HK-2 (cell line): ENCODE measurements around the gene CA10.

ENCODE experiments used
- DNase-seq: peaks from one replicate; pipeline ENCODE4 v3.0.0-alpha.2; 2018; ENCODE audit not compliant: unreplicated experiment

CA10 gene

DNA sequence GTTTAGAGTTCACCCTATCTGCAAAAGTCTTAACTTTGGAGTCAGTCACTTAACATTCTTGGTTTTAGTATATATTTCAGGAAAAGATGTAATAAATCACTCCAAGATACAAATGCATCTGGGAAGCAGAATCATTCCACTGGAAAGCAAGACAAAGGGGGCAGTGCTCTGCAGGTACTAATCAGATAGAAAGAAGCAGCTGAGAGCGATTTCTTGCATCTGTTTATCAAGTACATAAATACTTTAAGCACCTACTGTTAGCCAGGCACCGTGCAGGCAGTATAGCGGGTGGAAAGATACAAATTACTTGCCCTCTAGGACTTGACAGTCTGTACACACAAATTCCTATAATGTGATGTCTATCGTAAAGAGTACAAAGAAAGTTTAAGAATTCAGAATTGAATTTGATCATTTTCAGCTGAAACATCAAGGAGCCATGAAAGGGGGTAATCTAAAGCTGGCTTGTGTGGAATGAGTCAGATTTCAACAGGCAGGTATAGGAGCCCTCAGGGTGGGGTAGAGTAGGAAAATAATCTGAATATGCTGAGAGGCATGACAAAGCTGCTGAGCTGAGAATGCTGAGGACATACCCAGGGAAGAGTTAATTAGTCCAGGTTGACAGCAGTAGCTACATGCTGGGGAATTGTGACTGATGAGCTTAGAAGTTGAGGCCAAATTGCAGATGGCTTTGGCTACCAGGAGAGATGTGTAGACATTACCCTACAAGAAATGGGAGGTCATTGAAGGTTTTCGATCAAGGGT lies 110.2 kb downstream of the CA10 start:
- DNase-seq, result no peak

DNA sequence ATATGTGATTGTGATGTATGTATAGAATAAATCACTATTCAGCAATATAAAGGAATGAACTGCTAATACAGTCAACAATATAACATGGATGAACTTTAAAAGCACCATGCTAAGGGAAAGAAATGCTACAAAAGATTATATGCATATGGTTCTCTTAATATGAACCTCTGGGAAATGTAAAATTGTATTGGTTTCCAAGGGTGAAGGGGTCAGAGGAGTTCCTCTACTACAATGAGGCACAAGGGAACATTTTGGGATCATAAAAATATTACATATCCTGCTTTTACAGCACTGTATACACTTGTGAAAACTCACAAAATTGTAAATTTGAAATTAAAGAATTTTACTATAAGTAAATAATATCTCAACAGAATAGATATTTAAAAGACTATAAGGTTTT lies 111.4 kb downstream of the CA10 start:
- no peak for DNase-seq

DNA sequence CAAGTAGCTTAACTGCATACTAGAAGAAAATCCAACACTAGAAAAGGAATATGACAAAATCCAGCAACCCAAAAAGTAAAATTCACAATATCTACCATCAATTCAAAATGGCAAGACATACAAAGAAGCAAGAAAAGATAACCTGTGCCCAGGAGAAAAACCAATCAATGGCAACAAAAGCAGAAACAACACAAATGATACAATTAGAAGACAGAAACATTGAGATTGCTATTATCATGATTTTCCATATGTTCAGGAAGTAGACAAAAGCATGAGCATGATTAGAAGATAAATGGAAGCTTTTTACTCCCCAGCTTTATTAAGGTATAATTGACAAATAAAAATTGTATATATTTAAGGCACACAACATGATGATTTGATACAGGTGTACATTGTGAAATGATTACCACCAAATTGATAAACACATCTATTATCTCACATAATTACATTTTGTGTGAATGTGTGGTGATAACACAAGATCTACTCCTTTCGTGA lies 117.3 kb downstream of the CA10 start:
- DNase-seq, result no peak

DNA sequence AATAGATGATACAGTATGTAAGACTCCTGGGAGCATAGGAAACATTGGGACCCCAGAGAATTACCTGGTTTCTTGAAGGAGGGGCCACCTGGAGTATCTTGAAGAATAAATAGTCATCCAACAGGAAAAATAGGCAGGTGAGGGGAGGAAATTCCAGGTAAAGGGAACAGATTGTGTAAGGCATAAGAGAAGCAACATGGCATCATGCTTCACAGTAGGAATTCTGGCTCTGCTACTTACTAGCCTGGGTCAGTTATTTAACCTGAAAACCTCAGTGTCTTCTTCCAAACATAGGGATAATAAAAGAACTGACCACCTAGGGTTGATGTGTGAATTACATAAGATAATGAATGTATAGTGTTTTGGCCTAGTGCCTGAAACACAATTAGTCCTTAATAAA lies 122.1 kb downstream of the CA10 start:
- no peak for DNase-seq

DNA sequence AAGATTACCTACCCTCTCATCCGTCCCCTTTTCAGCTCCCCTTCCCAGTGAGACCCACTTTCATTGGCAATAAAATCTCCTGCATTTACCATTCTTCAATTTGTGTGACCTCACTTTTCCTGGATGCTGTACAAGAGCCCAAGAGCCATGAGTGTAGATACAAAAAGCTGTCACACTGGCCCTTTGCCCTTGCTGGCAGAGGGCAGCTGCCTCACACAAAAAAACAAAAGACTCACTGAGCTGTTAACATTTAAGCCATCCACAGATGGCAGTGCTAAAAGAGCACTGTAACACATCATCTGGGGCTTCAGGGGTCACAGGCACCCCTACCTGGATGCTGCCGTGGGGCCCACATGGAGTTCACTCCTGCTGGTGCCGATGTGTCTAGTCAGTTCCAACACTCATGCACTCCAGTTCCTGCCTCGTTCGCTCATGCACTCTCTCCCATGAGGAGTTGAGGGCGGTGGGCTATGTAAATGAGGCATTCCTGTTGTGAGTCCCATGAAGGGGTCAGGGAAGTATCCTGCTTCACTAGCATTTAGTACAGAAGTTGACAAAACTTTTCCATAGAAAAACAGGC lies 123.1 kb downstream of the CA10 start:
- DNase-seq, result no peak

DNA sequence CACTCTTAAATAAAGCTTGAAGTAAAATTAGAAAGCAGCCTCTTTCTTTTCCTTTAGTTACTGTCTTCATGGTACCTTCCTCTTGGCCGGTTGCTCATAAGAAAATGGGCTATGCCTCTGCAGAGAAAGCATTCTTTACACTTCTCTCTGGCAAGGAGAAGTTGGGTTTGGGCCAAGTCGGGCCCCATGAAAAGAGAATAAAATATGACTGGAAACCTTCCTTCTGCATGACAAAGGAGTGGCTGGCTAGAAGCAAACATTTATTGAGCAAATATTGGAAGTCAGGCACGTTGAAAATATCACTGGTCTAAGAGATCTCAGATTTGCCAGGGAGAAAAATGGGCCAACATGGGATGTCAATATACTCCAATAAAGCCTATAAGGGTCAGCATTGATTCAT lies 126.1 kb downstream of the CA10 start:
- DNase-seq, result no peak

DNA sequence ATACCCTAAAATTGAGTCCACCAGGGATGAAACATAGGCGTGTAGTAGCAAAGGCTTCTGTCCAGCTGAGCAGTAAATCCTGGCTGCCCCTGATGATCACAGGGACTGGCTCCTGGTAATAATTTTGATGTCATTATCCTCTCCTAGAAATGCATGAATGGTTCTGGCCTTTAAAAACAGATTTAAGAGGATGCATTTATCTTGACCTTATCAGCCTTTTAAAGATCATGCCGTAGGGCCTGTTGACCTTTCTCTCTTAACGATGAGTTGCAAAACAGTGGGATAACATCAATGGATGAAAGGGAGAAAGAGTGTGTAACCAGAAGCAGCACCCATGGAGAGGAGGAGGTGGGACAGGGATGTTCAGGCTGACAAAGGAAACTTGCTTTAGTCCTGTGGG lies 128.5 kb downstream of the CA10 start:
- no peak for DNase-seq

DNA sequence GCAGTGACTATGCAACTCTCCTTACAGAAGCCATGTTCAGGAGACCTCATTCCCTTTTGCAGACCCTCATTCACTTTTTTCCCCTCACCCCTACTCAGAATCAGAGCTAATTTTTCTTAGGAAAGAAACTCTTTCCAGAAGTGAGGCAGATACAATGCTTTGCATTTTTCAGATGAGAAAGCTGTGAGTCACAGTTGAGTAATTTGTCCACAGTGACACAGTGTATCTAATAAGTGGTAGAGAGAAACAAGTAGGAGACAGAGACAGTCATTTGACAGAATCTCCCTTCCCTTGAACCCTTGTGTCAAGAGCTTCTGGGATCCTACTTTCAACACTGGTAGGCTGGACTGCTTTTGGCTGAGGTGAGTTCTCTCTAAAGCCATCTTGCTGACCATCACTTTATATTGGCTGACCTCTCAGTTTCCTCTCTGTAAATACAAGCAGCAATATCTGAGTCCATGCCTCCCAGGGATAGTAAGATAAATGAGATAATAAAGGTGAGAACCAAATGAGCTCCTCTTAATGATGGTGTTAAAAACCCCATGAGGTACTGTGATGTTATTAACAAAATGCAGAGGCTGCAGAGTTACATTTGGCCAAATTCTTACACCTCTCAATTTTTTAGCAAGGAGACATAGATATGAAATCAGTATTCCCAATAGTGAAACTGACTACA lies 130.8 kb downstream of the CA10 start:
- no peak for DNase-seq

DNA sequence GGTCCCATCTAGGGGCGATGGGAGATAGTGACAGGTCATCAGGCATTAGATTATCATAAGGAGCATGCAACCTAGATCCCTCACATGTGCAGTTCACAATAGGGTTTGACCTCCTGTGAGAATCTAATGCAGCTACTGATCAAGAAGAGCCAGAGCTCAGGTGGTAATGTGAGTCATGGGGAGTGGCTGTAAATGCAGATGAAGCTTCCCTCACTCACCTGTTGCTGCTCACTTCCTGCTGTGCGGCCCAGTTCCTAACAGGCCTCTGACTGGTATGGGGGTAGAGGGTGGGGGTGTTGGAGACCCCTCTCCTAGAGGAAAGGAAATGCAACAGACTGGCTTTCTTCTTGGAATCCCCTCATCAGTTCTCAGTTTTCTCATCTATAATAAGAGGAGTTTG lies 131.4 kb downstream of the CA10 start:
- no peak for DNase-seq

DNA sequence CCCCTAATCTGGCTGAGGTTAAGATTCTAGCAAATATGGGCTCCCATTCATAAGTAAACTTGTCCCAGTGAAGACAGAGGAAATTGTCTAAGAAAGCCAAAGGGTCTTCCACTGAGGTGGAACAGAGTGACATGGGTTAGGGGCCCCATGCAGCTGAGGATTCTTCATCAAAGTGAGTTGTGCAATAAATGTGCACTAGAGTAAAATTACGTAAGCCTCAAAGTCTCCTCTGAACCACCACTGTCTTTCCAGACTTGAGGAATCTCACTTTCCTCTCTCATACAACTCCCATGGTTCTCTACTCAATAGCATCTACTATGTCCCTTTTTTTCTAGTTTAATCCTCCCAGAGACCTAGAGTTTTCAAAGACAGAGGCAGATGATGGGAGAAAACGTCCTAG lies 132.4 kb downstream of the CA10 start:
- no peak for DNase-seq

DNA sequence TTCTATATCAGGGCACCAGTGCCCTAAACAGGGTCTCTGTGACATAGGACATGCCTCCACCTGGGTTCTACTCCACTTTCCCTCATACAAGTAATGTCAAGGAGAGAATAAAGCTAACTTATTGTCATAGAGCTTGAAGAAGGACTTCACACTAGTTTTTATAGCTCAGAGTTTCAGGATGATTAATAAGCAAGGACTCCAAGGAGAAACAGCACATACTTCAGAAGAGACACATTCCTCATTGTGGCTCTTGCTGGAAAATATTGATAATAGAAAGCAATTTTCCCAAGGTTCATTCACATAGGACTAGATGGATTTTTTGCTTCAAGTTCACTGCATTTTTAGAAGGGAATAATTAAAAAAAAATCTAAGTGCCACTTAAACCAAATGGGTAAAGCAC lies 133.3 kb downstream of the CA10 start:
- no peak for DNase-seq

DNA sequence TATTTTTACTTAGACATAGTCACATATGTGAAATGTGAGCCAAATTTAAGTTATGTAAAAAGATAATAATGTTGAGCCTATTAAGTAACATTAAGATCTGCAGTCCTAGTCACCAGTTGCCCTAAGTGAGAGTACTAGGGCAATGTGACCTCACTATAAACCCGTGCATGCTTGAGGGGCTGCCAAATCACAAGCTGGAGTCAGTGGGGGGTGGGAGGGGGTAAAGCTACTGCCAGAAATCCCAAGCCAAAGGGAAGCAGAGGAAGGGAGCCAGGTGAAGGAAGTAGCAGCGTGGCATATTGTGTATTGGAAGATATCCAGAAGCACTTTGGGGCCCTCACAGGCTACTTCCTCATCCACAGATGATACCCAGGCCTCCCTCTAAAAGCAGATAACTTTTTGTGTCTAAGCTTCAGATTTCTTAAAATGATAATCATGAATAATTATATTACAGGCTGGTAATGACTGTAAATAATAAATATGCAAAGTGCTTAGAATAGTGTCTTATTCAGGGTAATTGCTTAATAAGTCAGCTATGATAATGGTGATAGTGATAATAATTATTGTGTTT lies 134.1 kb downstream of the CA10 start:
- DNase-seq, result no peak

DNA sequence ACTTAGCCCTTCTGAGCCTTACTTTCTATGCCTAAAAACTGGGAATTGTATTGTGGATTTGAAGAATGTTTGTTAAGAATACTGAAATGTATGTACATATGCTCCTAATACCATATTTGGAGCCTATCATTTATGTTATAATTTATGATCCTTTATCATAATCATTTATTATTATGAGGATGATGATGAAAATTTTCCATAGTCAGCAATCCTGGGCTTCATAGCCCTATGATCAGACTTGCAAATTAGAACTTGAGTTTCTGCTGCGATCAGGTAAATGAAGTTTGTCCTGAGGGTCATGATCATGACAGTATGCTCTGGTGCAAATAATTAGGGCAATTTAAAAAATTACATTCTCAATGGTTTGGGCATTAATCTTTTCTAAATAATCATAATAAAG lies 147.4 kb downstream of the CA10 start:
- no peak for DNase-seq

DNA sequence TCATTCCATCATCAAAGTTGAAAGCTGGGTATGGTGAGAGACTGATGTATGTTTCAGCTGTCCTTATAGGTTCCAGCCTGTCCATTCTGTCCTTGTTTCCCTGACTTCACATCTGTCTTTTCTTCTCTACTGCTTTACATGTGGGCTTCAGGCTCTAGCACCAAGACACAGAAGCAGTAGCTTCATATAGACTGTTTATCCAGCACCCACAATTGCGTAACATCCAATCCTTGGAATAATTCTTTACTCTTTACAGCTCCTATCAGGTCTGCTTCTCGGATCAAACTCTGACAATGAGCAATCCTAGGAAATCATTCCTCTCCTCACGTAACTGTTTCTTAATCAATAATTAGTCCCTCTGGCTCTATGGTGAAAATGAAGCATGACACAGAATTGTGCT lies 158.9 kb downstream of the CA10 start:
- no peak for DNase-seq

DNA sequence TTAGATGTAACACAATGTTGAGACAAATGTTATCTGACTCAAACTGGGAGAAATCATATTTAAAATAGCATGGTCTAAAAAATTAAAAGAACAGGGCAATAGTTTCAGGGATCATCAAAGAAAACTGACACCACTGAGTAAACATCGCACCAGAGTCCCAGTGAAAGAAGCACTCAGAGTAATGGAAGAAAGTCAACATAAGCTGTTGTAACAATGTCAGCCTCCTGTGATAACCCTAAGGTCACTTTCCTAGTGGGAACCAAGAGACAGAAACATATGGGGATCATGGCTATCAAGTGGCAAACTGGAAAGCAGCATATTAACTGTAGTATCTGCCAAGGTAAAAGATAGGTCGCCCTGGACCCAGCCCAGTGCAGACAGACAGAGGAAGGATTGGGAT lies 160.8 kb downstream of the CA10 start:
- DNase-seq, result no peak

DNA sequence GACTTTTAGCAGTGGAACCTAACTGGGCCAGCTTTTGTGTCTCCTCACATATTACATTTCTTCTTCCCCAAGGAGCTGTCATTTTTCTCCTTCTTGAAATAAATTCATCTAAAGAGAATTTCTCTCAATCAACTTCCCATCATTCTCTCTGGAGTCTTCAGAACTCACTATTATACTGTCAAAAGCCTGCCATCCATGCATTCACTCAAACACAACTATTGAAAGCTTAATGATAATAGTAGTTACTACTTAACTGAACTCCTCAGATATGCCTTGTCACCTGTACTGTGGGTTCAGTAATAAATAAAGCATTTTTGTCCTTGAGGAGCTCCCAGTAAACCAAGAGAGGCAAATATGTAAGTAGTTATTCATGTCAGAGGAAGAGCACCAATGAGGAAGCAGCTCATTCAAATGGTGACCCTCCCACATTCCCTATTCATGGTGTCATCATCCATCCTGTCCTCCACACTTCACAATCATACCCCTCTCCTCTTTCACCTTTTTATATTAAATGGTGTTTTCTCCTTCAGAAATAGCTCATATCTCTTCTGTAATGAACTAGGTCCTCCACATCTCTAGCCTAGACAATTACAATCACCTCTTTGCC lies 162.6 kb downstream of the CA10 start:
- DNase-seq, result no peak

DNA sequence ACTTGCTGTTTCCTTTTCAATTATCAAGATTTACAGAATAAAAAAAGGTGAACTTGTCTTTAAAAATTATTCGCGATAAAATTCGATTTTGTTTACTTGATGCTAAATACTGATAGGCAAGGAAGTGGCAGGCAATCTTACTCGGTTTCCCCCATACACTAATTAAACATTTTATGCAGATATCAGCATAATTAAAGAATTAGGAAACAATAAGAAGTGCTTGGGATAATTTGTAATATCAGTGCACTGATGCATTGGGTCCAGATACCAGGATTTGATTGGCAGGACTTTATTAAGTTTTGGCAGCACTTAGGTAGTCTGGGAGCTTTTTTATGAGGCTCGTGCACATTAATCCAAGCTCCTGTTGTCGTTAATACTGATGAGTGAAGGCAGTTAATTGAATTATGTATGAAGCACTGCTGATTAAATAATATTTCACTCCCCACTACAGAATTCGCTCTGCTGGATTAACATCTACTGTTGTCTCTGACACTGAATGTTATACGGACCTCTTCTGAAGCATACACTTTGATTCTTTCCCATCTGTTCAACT lies 165.6 kb downstream of the CA10 start:
- DNase-seq, result no peak

DNA sequence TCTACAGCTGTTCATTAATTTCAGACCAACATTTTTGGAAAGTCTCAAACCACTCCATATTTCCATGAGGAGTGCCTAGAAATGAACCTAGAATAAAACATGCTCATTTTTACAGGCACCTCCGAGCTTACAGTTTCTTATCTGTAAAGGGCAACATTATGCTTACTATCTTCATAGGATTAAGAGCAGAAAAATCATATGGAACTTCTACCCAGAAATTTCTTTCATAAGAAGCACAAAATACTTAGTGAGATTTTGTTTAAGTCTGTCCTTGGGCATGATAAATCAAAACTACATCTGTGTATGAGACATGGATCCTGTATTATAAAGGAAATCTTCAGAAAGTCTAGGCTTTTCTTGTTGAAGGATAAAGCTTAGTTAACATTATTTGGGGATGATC lies 187.4 kb downstream of the CA10 start:
- no peak for DNase-seq

DNA sequence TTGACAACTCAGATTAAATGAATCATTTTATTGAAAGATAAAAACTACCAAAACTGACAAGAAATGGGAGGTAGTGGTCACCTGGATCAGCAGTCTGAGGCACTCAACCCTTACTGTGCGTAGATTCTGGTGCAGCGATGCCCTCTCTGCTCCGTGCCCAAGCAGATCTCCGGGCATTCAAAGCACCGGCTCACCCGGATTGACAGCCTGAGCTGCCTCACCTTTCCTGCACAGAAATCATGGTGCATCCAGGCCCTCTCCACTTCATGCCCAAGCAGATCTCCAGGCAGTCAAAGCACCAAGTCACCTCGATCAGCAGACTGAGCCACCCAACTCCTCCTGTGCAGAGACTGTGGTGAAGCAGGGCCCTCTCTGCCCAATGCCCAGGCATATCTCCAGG lies 196.8 kb downstream of the CA10 start:
- no peak for DNase-seq

DNA sequence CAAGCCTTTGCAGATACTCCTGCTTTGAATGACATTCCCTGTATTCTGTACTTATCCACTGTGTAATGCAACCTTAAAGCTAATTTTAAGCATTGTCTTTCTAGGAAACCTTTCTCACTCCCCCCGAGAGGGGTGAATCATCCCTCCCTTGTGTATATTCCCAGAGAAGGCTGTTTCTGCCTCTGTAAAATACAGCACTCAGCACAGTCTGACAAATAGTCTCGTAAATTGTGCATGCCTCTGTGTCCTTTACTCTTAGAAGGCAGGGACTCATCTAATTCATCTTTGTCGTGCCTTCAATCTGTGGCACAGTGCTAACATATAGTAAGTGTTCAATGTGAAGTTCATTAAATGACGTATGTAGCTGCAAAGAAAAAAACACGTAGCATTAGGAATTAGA lies 200.7 kb downstream of the CA10 start:
- DNase-seq, result no peak

DNA sequence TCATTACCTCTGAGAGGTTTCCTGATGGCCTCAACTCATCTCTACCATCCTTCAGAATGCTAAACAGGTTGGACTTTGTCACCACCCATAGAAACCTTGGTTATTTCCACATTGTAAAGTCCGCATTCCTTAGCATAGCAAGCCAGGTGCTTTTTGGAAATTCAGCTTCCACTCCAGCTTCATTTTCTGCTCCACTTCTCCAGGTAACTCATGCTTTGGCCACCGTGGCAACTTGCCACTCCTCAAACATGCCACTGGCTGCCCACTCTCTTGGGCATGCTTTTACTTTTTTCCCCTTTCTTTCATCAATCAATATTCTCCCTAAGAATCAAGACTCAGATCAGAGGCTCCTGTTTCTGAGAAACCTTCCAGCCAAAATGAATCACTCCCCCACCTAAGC lies 203.3 kb downstream of the CA10 start:
- DNase-seq, result no peak

DNA sequence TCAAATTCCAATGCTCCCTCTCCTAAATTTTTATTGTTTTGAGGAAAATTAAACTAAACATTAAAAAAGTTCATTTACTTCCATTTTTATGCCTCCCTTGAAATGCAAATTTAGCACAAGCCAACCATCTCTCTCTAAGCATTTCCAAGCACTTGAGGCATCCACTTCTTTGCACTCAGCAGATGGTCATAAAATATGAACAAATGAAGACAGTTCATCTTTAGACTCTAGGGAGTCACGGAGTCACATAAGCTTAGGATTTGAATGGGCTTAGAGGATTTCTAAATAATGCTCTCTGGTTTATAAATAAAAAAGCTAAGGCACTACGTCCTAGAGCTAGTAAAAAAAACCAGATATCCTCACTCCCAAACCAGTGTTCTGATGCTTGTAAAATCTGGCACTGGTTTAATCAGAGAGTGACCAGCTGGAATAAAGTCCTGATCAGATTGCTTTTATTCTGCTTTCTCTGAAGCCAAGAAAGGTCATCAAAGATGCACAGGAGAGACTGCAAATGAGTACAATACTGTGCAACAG lies 204.2 kb downstream of the CA10 start:
- DNase-seq, result no peak
